ENCODE results near the gene SLC26A11.
"Not testable (repeated sequence)": the region's sequence is repeated elsewhere in the genome, so short reads cannot be mapped to it uniquely, and the experiment has no call there.

The SLC26A11 gene

GRCh38 chr17:80219763-80220053 is 519 bp upstream of the SLC26A11 start:
- no peak for DNase-seq

- peak in 1 of 2 experiments; percentile 27 for DNase-seq
These were observed 549 bp downstream of the SLC26A11 start for GRCh38 chr17:80220736-80221215.

GRCh38 chr17:80221351-80222105 is 1.3 kb downstream of the SLC26A11 start:
- DNase-seq, result no peak

GRCh38 chr17:80222376-80223141 is 2.3 kb downstream of the SLC26A11 start:
- no peak for DNase-seq

- DNase-seq, result no peak
These were observed 3.1 kb downstream of the SLC26A11 start for GRCh38 chr17:80223142-80223815.

- no peak for DNase-seq
These were observed 3.7 kb downstream of the SLC26A11 start for GRCh38 chr17:80223838-80224497.

GRCh38 chr17:80224683-80225082 is 4.5 kb downstream of the SLC26A11 start:
- no peak for DNase-seq

GRCh38 chr17:80225230-80225629 is 5.0 kb downstream of the SLC26A11 start:
- no peak for DNase-seq

GRCh38 chr17:80227156-80227555 is 6.9 kb downstream of the SLC26A11 start:
- DNase-seq, result no peak

GRCh38 chr17:80227666-80228065 is 7.4 kb downstream of the SLC26A11 start:
- no peak for DNase-seq

GRCh38 chr17:80228477-80228876 is 8.2 kb downstream of the SLC26A11 start:
- DNase-seq, result no peak

- no peak for DNase-seq
These were observed 8.8 kb downstream of the SLC26A11 start for GRCh38 chr17:80229011-80229410.

GRCh38 chr17:80232438-80232837 is 12.2 kb downstream of the SLC26A11 start:
- no peak for DNase-seq

GRCh38 chr17:80233202-80233601 is 13.0 kb downstream of the SLC26A11 start:
- DNase-seq, result no peak

- DNase-seq, result no peak
These were observed 16.7 kb downstream of the SLC26A11 start for GRCh38 chr17:80236911-80237310.

- no peak for DNase-seq
These were observed 17.2 kb downstream of the SLC26A11 start for GRCh38 chr17:80237386-80237785.

GRCh38 chr17:80242505-80242904 is 22.3 kb downstream of the SLC26A11 start:
- DNase-seq, result no peak

- DNase-seq, result no peak
These were observed 23.6 kb downstream of the SLC26A11 start for GRCh38 chr17:80243526-80244433.

GRCh38 chr17:80244448-80244847 is 24.2 kb downstream of the SLC26A11 start:
- not testable (repeated sequence) for DNase-seq

- no peak for DNase-seq
These were observed 24.8 kb downstream of the SLC26A11 start for GRCh38 chr17:80244871-80245509.

- no peak for DNase-seq
These were observed 25.5 kb downstream of the SLC26A11 start for GRCh38 chr17:80245566-80246265.
